DOHH2 (cell line): ENCODE measurements around the gene TMEM164.

Experiments used
- CTCF ChIP-seq: fragments of 200-600 bp; sonication (generic); IDR thresholded peaks from one replicate; pipeline ENCODE4 v1.5.1; 2014; ENCODE audit warnings: antibody characterized with exemption, mild to moderate bottlenecking, low read depth, low read length; ENCODE audit not compliant: poor library complexity, severe bottlenecking
- EZH2phosphoT487 ChIP-seq: fragments of 200-600 bp; sonication (generic); IDR thresholded peaks from 2 replicates; pipeline ENCODE4 v1.6.1; 2017; ENCODE audit warnings: borderline replicate concordance, mild to moderate bottlenecking, antibody characterized with exemption, low read length, moderate library complexity, mixed read lengths

GRCh38 chrX:110060317-110060716 is 57.4 kb downstream of the TMEM164 start:
- no peak for TF ChIP-seq CTCF
- TF ChIP-seq EZH2phosphoT487: no peak
